Measurements from ENCODE around the gene HSD17B11. TPM values are rescaled to one million over a fixed set of nuclear protein-coding genes. Genes with fewer than 3 reads are reported as not detected.
A peak's percentile ranks its signal among the peaks of the same experiment; 100 is the strongest.
"Not testable (repeated sequence)": the region's sequence is repeated elsewhere in the genome, so short reads cannot be mapped to it uniquely, and the experiment has no call there.

Gene HSD17B11
- total RNA-seq, 4 donors from 2014 or later, result 87.6 to 171 (median 97.9) TPM

- TF ChIP-seq CTCF (IDR thresholded peaks at IDR 0.05), result no peak
- ATAC-seq (ENCODE audit: low FRiP score) (no peak), DNase-seq (ENCODE audit: low spot score) (no peak)
These were observed 3.8 kb downstream of the HSD17B11 start for GRCh38 chr4:87387237-87387636.

DNA sequence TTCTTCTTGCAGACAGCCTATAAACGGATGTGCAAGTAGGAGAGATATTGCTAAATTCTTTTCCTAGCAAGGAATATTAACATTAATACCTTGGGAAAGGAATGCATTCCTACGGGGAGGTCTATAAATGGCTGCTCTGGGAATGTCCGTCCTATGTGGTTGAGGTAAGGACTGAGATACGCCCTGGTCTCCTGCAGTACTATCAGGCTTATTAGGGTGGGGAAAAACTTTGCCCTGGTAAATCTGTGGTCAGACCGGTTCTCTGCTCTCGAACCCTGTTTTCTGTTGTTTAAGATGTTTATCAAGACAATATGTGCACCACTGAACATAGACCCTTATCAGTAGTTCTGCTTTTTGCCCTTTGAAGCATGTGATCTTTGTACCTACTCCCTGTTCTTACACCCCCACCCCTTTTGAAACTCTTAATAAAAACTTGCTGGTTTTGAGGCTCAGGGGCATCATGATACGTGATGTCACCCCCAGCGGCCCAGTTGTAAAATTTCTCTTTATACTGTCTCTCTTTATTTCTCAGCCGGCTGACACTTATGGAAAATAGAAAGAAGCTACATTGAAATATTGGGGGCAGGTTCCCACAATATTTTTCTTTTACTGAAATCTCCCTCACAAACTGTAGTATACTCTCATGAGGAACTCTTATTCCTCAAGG is 6.4 kb downstream of the HSD17B11 start:
- DNase-seq (ENCODE audit: low spot score); ATAC-seq (ENCODE audit: low FRiP score): not testable (repeated sequence)

DNA sequence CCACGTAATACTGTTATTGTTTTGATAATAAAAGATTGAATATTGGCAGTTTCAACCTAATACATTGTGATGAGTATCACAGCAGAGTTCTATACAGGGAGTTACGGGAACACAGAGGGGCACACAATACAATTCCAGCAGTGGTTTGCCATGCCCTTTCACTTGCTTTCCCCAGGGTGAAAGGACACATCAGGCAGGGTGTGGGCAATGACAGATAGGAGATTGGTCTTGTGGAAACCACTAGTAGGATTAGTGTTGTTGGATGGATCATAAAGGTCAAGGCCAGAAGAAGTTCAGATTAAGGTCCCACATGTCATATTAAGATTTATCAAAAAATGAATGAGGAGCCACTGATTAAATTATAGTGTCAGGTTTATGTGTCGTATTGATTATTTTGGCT is 8.1 kb downstream of the HSD17B11 start:
- no peak for ATAC-seq (ENCODE audit: low FRiP score)
- no peak for DNase-seq (ENCODE audit: low spot score)
- TF ChIP-seq CTCF (IDR thresholded peaks at IDR 0.05), result no peak

- TF ChIP-seq CTCF (IDR thresholded peaks at IDR 0.05), result no peak
- DNase-seq (ENCODE audit: low spot score) (no peak), ATAC-seq (ENCODE audit: low FRiP score) (no peak)
These were observed 8.9 kb downstream of the HSD17B11 start for GRCh38 chr4:87382116-87382515.

- no peak for TF ChIP-seq CTCF (IDR thresholded peaks at IDR 0.05)
- no peak for ATAC-seq (ENCODE audit: low FRiP score)
- DNase-seq (ENCODE audit: low spot score), result no peak
These were observed 13.2 kb downstream of the HSD17B11 start for GRCh38 chr4:87377816-87378215.

DNA sequence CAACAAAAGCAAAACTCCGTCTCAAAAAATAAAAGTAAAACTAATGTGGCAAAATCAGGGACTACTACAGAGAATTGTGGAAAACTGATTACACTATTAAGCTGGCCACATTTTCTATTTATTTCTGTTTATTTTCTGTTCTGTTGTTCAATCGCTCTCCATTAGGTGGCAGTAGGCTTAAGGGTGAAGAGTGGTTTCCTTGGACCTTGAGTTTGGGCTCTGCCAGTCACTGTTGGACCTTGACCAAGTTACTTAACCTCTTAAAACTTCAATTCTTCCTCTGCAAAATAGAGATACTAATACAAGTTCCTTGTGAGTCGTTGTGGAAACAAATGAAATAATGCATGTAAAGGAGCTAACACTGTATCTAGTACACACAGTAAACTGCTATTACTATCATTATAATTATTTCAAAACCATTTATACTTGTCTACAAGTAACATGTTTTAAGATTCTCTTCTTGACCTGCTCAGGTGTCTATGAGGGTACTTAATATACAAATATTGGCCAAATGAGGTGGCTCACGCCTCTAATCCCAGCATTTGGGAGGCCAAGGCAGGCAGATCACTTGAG is 15.2 kb downstream of the HSD17B11 start:
- ATAC-seq (ENCODE audit: low FRiP score), result peak; percentile 90
- no peak for DNase-seq (ENCODE audit: low spot score)
- peak in 1 of 3 donors; percentile 47 for TF ChIP-seq CTCF (IDR thresholded peaks at IDR 0.05)

- ATAC-seq (ENCODE audit: low FRiP score), result no peak
- TF ChIP-seq CTCF (IDR thresholded peaks at IDR 0.05), result no peak
- no peak for DNase-seq (ENCODE audit: low spot score)
These were observed 20.9 kb downstream of the HSD17B11 start for GRCh38 chr4:87370068-87370467.

All from omental fat pad (tissue), 4 donors.